H1 (cell line): ENCODE results near the gene PACS1. TPM values are rescaled to one million over a fixed set of nuclear protein-coding genes. Genes with fewer than 3 reads are reported as not detected.

Experiments
- CTCF ChIP-seq, 3 experiments: IDR thresholded peaks; 1 replicate in 2 of 3; 2 replicates in 1 of 3; pipeline versions ENCODE4 v1.5.1 to v1.6.1; 2011; ENCODE audit warnings: low read length in 3 of 3, mild to moderate bottlenecking in 3 of 3, inconsistent platforms in 2 of 3, low read depth in 1 of 3, moderate library complexity in 1 of 3; ENCODE audit not compliant: insufficient read depth in 1 of 3; ENCODE audit errors: control extremely low read depth in 1 of 3
- EGR1 ChIP-seq: IDR thresholded peaks from 2 replicates; pipeline ENCODE4 v1.6.1; 2011; ENCODE audit warnings: low read depth, low read length, borderline replicate concordance
- HDAC2 ChIP-seq, 2 experiments: fragments of 300-600 bp in 1 of 2; sonication (generic) in 1 of 2; IDR thresholded peaks; 2 replicates each; pipeline ENCODE4 v1.6.1; 2011 to 2012; ENCODE audit warnings: low read depth in 2 of 2, low read length in 2 of 2, mild to moderate bottlenecking in 2 of 2, moderate library complexity in 2 of 2, borderline replicate concordance in 1 of 2, inconsistent platforms in 1 of 2
- KDM1A ChIP-seq: fragments of 200-600, 300-600 bp; sonication (generic); IDR thresholded peaks from 2 replicates; pipeline ENCODE4 v1.7.1; 2016; ENCODE audit warnings: mild to moderate bottlenecking, low read length, borderline replicate concordance
- KDM4A ChIP-seq: IDR thresholded peaks from one replicate; pipeline ENCODE4 v1.7.1; 2012; ENCODE audit warnings: low read depth, mild to moderate bottlenecking, moderate library complexity, low read length, inconsistent platforms; ENCODE audit not compliant: severe bottlenecking
- KDM5A ChIP-seq: fragments of 200-600 bp; IDR thresholded peaks from 2 replicates; pipeline ENCODE4 v1.7.1; 2012; ENCODE audit warnings: mild to moderate bottlenecking, low read length, inconsistent platforms, mixed read lengths
- MAFK ChIP-seq: IDR thresholded peaks from 2 replicates; pipeline ENCODE4 v1.6.1; 2012; ENCODE audit warnings: low read depth, mild to moderate bottlenecking, improper control_type of control experiment, low read length
- NANOG ChIP-seq: IDR thresholded peaks from 2 replicates; pipeline ENCODE4 v1.6.1; 2011; ENCODE audit warnings: low read length, low read depth, mild to moderate bottlenecking, inconsistent platforms; ENCODE audit not compliant: insufficient read depth, poor library complexity, severe bottlenecking
- NRF1 ChIP-seq: IDR thresholded peaks from 2 replicates; pipeline ENCODE4 v1.6.1; 2011; ENCODE audit warnings: mild to moderate bottlenecking, low read depth, low read length, improper control_type of control experiment
- PHF8 ChIP-seq: fragments of 200-600 bp; sonication (generic); conservative IDR thresholded peaks from 2 replicates; pipeline ENCODE4 v1.7.1; 2012; ENCODE audit warnings: low read depth, mild to moderate bottlenecking, inconsistent platforms, low read length, moderate library complexity
- POU5F1 ChIP-seq: IDR thresholded peaks from 2 replicates; pipeline ENCODE4 v1.6.1; 2011; ENCODE audit warnings: low read depth, mild to moderate bottlenecking, low read length, moderate library complexity
- RXRA ChIP-seq: IDR thresholded peaks from 2 replicates; pipeline ENCODE4 v1.6.1; 2011; ENCODE audit warnings: low read depth, mild to moderate bottlenecking, low read length, moderate library complexity; ENCODE audit not compliant: insufficient read depth
- SIX5 ChIP-seq: IDR thresholded peaks from 2 replicates; pipeline ENCODE4 v1.6.1; 2011; ENCODE audit warnings: mild to moderate bottlenecking, low read depth, low read length
- SP4 ChIP-seq: IDR thresholded peaks from 2 replicates; pipeline ENCODE4 v1.6.1; 2012; ENCODE audit warnings: low read length, inconsistent platforms
- SUZ12 ChIP-seq: fragments of 200-600 bp; sonication (generic); IDR thresholded peaks from 2 replicates; pipeline ENCODE4 v1.6.1; 2012; ENCODE audit warnings: mild to moderate bottlenecking, inconsistent platforms, low read length, moderate library complexity, mixed read lengths
- TAF7 ChIP-seq: optimal IDR thresholded peaks from 2 replicates; pipeline ENCODE3; 2011; ENCODE audit warnings: low read depth, mild to moderate bottlenecking, inconsistent platforms, low read length, moderate library complexity, borderline replicate concordance
- TBP ChIP-seq: IDR thresholded peaks from 2 replicates; pipeline ENCODE4 v1.6.1; 2011; ENCODE audit warnings: low read depth, low read length, improper control_type of control experiment
- polyA plus RNA-seq, 7 experiments: library from polyadenylated mRNA; depleted of rRNA in 3 of 7; stranded (reverse) in 5 of 7; unstranded in 2 of 7; fragments of >200 nt in 5 of 7; fragments of 200-250 nt in 2 of 7; gene quantifications; 1 replicate in 5 of 7; 2 replicates in 1 of 7; 4 replicates in 1 of 7; pipeline versions ENCODE4 v1.2.1 to v1.2.3, GENCODE V29; 2011 to 2013; ENCODE audit warnings: missing spikeins in 2 of 7, mixed read lengths in 2 of 7
- total RNA-seq: library from RNA; stranded (reverse); fragmentation: NEBNext Ultra II Directional; extraction: Animal tissue kit (Norgen Biotek cat#: 25700); gene quantifications from 2 replicates; pipeline ENCODE4 v1.2.1, GENCODE V29; 2021
- TF ChIP-seq, protein P1 (sequence below): IDR thresholded peaks from 2 replicates; pipeline ENCODE4 v1.6.1; 2012; ENCODE audit warnings: inconsistent platforms
- TF ChIP-seq, protein P2 (sequence below): IDR thresholded peaks from 2 replicates; pipeline ENCODE4 v1.6.1; 2012; ENCODE audit warnings: low read length, inconsistent platforms

PACS1 gene
- total and polyA plus RNA-seq, 2 of the 8 experiments (the other 6 are each of a cell fraction or from before 2014, with no cell fraction given), result 11.5 to 36.0 TPM

DNA sequence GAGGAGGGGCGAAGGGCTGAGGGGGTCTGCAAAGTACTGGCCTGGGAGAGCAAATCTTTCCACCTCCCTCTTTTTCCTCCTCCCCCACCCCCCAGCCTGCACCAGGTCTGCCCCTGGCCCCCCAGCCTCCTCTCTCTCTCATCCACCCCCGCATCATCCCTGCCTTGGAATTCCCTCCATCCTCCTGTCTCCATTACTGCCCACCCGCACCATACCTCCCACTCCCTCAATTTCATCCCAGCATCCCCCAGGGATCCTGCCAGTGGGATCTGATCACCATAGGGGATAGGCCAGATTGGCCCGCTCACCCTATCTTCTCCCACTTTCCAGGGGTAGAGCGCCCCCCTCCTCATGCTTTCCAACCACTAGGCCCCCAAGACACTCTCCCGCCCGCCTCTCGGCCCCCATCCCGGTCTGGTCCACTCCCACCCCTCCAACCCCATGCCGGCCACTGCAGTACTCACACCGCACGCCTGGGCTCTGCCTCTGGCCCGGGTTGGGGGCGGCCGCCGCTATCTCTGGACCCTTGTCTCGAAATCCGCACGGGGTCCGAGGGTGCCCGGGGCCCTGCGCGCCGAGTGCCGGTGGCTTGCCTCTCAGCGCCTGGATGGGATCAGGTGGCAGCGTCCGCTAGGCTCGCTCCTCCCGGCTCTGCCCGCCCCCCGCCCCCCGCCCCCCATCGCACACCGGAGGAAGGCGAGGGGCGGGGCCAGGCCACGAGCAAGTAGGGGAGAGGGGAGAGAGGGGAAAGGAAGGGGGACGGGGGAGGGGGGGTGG is 21.3 kb upstream of the PACS1 start, which contains the start of gene GAL3ST3 (continued):
- no peak for TF ChIP-seq NANOG
- no peak for TF ChIP-seq SP4
- no peak for TF ChIP-seq TAF7
- TF ChIP-seq NRF1, result no peak
- no peak for TF ChIP-seq KDM1A
- TF ChIP-seq, protein P1, sequence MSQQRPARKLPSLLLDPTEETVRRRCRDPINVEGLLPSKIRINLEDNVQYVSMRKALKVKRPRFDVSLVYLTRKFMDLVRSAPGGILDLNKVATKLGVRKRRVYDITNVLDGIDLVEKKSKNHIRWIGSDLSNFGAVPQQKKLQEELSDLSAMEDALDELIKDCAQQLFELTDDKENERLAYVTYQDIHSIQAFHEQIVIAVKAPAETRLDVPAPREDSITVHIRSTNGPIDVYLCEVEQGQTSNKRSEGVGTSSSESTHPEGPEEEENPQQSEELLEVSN, result no peak
- TF ChIP-seq SIX5, result no peak
- no peak for TF ChIP-seq MAFK
- TF ChIP-seq, protein P2, sequence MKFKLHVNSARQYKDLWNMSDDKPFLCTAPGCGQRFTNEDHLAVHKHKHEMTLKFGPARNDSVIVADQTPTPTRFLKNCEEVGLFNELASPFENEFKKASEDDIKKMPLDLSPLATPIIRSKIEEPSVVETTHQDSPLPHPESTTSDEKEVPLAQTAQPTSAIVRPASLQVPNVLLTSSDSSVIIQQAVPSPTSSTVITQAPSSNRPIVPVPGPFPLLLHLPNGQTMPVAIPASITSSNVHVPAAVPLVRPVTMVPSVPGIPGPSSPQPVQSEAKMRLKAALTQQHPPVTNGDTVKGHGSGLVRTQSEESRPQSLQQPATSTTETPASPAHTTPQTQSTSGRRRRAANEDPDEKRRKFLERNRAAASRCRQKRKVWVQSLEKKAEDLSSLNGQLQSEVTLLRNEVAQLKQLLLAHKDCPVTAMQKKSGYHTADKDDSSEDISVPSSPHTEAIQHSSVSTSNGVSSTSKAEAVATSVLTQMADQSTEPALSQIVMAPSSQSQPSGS, result no peak
- TF ChIP-seq TBP, result 0 out of 2 replicates have a peak, but pooled peaks have one; percentile 28
- no peak for TF ChIP-seq POU5F1
- no peak for TF ChIP-seq HDAC2 (IDR thresholded peaks at IDR 0.05; ENCODE audit: borderline replicate concordance in 1 of 2, low read depth in 2 of 2, low read length in 2 of 2)
- TF ChIP-seq KDM4A, result peak; percentile 72
- no peak for TF ChIP-seq EGR1
- no peak for TF ChIP-seq CTCF (IDR thresholded peaks at IDR 0.05; ENCODE audit: control extremely low read depth in 1 of 3, insufficient read depth in 1 of 3, low read depth in 1 of 3, low read length in 3 of 3)
- TF ChIP-seq PHF8, result peak; percentile 48; the same call in 1 of the 2 replicates
- no peak for TF ChIP-seq SUZ12
- no peak for TF ChIP-seq KDM5A
- TF ChIP-seq RXRA, result no peak
